ENCODE results near the gene PIAS1.

DNA sequence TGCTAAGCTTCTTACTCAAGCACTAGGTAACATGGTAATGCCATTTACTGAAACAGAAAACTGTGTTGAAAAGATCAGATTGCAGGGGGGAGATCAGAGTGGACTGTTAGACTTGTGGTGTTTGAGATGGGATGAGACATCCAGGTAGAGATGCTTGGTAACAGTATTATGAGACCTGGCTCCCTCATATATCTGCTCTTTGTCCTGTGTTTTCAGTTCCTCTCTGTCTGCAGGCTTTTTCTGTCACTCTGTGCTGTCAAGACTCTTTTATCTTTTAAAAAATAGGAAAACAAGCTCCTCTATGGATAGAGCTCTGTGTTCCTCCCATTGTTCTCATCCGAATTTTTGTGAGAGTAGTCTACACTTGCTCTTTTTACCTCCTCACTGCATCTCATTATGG, 103.0 kb downstream of the PIAS1 start:
- TF ChIP-seq, protein P1, sequence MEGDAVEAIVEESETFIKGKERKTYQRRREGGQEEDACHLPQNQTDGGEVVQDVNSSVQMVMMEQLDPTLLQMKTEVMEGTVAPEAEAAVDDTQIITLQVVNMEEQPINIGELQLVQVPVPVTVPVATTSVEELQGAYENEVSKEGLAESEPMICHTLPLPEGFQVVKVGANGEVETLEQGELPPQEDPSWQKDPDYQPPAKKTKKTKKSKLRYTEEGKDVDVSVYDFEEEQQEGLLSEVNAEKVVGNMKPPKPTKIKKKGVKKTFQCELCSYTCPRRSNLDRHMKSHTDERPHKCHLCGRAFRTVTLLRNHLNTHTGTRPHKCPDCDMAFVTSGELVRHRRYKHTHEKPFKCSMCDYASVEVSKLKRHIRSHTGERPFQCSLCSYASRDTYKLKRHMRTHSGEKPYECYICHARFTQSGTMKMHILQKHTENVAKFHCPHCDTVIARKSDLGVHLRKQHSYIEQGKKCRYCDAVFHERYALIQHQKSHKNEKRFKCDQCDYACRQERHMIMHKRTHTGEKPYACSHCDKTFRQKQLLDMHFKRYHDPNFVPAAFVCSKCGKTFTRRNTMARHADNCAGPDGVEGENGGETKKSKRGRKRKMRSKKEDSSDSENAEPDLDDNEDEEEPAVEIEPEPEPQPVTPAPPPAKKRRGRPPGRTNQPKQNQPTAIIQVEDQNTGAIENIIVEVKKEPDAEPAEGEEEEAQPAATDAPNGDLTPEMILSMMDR (IDR thresholded peaks at IDR 0.05; ENCODE audit: insufficient read depth, low read length, poor library complexity, severe bottlenecking), result no peak
- no peak for TF ChIP-seq EZH2phosphoT487 (conservative IDR thresholded peaks at IDR 0.05; ENCODE audit: low read length)

All from SU-DHL-6 (cell line).